Activated CD8-positive, alpha-beta memory T cell treated with anti-CD3 and anti-CD28 coated beads, Interleukin-2, amount 50 U/mL, for 48 hours (primary cell): Measurements from ENCODE around the gene VPS37D.
A peak's percentile ranks its signal among the peaks of the same experiment; 100 is the strongest.
"Not testable (repeated sequence)": the region's sequence is repeated elsewhere in the genome, so short reads cannot be mapped to it uniquely, and the experiment has no call there.

Experiments used
- DNase-seq: peaks from one replicate; pipeline ENCODE4 v3.0.0-alpha.2; 2020

Gene VPS37D, protein sequence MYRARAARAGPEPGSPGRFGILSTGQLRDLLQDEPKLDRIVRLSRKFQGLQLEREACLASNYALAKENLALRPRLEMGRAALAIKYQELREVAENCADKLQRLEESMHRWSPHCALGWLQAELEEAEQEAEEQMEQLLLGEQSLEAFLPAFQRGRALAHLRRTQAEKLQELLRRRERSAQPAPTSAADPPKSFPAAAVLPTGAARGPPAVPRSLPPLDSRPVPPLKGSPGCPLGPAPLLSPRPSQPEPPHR

GRCh38 chr7:73667344-73668102 is at the start of gene VPS37D:
TSS of gene VPS37D (plus strand) at chr7:73667831. CDS start at chr7:73667959, 128 bp downstream.
- DNase-seq, result peak; percentile 100

DNA sequence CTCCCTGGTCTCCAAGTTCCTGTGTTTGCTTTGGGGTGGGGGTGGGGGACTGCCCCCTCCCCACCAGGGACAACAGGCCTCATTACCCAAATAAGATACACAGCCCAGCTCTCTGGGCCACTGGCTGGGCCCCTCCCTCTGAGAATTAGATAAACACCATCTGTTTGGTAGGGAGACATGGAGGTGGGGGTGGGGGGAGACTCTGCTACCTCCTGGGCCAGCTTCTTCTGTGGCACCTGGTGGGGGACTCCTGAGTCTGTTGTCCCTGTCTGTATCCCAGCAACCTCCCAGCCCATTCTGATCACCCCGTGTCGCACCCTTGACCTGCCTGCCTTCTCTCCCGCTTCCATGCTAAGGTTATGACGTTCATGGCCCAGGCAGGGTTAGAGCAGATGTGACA is 49.1 kb upstream of the VPS37D start:
- DNase-seq, result no peak

GRCh38 chr7:73619394-73619793 is 48.2 kb upstream of the VPS37D start:
- not testable (repeated sequence) for DNase-seq

GRCh38 chr7:73621168-73622063 is 46.2 kb upstream of the VPS37D start:
- no peak for DNase-seq

GRCh38 chr7:73622527-73622908 is 45.1 kb upstream of the VPS37D start:
- no peak for DNase-seq

DNA sequence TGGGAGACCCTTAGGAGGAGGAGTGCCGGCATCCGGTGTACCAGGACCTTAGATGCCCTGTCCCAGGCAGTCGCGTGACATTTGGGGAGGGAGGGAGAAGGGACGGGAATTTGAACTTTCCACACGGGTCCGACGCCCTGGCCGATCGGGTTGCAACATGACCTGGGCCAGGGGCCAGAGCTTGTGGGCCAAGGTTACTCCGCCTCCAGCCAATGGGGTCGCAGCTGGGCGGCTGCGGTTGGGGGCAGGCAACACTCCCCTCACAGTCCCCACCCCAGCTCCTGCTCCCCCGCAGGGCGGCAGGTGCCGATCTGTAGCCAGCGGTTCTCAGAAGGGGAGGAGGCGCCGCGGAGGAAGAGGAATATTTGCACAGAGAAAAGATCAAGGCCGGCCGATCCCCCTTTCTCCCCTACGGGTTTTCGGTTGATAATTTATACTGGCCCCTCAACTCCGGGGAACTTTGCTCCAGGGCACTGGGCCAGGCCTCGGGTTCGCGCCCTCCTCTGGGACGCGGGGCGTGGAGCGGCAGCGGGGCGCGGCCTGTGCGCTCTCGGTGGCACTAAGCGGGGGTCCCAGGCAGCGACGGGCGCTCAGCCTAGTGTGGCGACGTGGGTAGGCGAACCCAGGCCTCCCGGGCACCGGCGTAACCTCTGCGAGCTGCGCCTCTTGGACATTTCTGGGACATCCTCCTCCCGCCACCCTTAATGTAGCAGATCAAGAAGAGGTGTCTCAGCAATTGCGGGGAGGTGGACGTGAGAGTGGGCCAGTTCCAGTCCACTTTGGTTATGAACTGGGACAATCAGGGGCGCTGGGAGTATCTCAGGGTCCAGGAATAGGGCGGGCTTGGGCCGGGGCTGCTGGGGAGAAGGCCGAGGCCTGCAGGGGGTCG is 44.5 kb upstream of the VPS37D start:
- no peak for DNase-seq

DNA sequence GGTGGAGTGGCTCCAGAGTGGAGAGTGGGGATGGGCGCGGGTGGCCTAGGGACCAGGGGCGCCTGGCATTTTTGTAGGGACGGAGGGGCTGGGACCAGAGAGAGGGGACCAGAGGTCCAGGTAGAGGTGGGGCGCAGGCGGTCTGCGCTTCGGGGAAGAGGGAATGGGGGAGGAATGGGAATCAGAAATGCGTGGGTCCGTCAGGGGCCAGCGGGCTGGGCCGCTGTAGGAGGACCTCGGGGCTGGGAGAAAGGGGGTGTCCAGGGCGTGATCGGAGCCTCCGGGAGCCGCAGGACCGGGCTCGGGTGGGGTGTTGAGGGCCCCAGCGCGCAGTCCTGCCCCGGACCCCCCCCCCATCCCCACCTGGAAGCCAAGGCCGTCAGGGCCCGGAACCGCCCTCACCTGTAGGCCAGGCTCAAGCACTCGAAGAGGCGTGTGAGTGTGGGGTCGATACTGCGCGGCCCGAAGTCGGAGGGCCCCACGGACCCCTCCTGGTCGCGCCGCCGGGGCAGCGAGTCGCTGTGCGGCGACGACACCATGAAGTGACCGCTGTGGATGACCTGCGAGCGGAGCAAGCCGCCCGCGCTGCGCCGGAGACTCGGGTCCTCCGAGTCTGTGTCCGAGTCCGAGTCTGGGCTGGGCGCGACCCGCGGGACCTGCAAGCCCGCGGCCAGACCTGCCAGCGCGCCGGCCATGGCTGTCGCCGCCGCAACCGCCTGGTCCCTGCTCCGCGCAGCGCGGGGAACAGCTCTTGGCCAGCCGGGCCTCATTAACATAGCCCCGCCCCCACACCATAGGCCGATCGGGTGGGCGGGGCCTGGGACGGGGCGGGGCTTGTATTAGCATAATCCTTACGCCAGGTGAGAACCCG is 43.6 kb upstream of the VPS37D start, which contains the start of gene MLXIPL:
Gene MLXIPL, minus strand, starts transcription at position 725 of the 871 bp plus-strand sequence. Its CDS starts 30 bp downstream, at position 695.
- peak; percentile 83 for DNase-seq

DNA sequence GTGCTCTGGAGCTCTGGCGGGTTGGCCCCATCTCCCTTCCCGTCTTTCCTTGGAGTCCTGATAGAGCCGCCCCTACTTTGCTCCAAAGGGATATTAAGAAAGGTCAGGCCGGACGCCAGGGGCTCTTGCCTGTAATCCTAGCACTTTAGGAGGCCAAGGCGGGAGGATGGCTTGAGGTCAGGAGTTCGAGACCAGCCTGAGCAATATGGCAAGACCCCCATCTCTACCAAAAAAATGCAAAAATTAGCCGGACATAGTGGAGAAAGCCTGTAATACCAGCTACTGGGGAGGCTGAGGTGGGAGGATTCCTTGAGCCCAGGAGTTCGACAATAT is 43.0 kb upstream of the VPS37D start:
- no peak for DNase-seq

GRCh38 chr7:73625276-73625675 is 42.4 kb upstream of the VPS37D start:
- no peak for DNase-seq

DNA sequence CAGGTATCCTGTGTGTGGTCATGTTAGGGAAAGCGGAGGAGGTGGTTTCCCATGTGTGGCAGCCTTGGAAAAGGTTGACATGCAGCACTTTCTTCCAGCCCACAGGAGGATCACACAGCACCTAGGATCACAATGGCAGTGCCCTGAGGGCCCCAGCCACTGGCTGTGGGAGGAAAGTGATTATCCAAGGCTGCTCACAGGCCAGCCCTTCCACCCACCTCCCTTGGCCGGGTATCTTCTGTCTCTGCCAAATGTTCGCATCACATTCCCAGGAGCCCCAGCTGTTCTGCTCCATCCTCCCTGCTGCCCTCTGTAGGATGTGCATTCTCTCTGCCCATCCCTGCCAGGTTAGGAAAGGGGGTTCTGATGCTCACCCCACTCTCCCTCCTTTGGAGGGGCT is 40.8 kb upstream of the VPS37D start:
- DNase-seq, result no peak

GRCh38 chr7:73628504-73628903 is 39.1 kb upstream of the VPS37D start:
- DNase-seq, result no peak

DNA sequence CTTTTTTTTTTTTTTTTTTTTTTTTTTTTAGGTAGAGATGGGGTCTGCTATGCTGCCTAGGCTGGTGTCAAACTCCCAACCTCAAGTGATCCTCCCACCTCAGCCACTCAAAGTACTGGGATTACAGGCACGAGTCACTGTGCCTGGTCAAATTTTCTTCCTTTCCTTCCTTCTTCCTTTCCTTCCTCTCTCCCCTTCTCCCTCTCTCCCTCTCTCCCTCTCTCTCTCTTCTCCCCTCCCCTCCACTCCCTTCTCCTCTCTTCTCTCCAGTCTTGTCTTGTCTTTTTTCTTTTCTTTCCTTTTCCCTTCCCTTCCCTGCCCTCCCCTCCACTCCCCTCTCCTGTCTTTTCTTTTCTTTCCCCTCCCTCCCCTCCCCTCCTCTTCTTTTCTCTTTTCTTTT is 36.1 kb upstream of the VPS37D start:
- no peak for DNase-seq

DNA sequence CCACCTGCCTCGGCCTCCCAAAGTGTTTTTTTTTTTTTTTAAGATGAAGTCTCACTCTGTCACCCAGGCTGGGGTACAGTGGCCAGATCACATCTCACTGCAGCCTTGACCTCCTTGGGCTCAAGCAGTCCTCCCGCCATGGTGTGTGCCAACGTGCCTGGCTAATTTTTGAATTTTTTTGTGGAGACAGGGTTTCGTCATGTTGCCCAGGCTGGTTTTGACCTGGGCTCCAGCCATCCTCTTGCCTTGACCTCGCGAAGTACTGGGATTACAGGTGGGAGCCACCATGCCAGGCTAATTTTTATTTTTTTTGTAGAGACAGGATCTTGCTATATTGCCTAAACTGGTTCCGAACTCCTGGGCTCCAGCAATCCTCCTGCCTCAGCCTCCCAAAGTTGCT is 34.3 kb upstream of the VPS37D start:
- DNase-seq, result no peak

GRCh38 chr7:73633844-73634243 is 33.8 kb upstream of the VPS37D start:
- DNase-seq, result no peak

GRCh38 chr7:73635428-73636200 is 32.0 kb upstream of the VPS37D start:
- no peak for DNase-seq

DNA sequence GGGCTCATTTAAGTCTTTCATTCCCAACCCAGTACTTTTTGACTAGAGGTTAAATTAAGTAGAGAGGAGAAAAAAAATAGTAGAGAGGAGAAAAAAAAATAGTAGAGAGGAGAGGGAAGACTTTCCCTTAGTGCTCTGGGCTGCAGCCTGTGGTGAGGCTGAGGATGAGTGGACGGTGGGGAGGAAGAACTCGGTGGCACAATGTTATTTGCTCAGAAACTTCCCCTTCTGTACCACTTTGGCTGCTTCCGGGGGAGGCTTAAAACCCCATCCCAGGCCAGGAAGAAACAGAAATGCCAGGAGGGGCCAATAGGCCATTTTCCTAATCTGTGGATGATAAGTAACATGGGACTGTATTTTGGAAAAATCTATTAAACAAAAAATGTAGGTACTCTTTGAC is 28.7 kb upstream of the VPS37D start:
- no peak for DNase-seq

DNA sequence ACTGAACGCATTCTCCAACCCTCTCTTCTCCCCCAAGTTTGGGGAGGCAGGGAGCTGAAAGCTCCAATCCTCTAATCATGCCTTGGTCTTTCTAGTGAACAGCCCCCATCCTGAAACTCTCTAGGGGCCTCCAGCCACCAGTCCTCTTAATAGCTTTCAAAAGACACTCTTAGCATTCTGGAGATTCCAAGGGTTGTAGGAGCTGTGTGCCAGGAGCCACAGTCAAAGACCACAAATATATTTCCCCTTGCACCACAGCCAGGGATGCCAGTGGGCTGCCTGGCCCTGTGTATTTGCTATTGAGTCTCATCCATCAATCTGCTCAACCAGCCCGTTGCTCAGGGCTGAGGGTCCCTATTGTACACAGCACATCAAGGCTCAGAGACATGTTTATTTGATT is 24.8 kb upstream of the VPS37D start:
- no peak for DNase-seq

- no peak for DNase-seq
These were observed 22.8 kb upstream of the VPS37D start for GRCh38 chr7:73644688-73645286.

DNA sequence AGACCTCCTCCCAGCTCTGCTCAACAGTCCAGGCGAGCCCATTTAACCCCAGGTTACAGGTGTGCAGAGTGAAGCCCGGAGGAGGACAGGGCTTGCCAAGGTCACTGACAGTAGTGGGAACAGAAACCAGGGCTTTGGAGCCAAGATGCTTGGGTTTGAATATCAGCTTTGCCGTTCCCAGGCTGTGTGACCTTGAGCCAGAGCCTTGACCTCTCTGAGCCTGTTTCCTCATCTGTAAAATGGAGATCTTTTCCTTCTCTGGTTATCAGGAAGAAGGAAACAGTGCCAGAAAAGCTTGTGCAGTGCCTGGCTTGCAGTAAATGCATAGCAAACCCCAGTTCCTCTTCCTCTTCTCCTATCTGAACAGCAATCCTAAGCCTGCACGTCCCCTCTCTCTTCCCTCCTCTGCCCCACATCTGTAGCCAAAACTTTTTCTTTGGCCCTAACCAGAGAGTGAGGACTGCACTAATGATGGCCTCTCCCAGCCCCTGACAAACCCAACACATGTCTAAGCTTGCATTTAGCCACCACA is 21.9 kb upstream of the VPS37D start:
- no peak for DNase-seq
